Measurements from ENCODE around the gene ACTL10. TPM values are rescaled to one million over a fixed set of nuclear protein-coding genes. Genes with fewer than 3 reads are reported as not detected.

Gene ACTL10
- polyA plus RNA-seq, 1 experiment: 0.67 TPM

DNA sequence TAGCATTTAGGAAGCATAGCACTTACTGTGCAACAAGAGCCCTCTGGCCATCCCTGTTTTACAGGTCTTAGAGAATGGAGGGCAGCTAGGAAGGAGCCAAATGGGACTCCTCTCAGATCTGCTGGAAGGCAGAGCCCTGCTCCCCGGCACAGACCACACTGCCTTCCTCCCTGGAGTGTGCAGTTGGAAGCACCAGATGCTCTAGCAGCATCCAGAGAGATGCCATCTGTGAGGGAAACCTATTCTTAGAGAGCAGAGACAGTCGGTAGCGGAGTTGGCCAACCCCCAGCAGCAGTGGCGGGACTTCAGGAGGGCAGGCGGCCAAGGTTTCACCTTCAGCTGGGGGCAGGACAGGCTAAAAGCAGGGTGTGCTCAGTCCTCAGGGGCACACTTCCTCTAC lies 36.1 kb downstream of the ACTL10 start:
- Histone ChIP-seq H3K36me3 (ENCODE audit: control insufficient read depth, insufficient read depth, low read length) (peaks cover 1% of the 10 kb centered on the region; the same call in 1 of the 2 replicates), H3K4me3 (ENCODE audit: low read depth, low read length) (no peak overlapping the region), H3K27me3 (ENCODE audit: control insufficient read depth, insufficient read depth, low read length) (no peaks in the 10 kb centered on the region)
- ChIA-PET POLR2A (no interaction called here), CTCF (no interaction called here)
- TF ChIP-seq, protein P1, sequence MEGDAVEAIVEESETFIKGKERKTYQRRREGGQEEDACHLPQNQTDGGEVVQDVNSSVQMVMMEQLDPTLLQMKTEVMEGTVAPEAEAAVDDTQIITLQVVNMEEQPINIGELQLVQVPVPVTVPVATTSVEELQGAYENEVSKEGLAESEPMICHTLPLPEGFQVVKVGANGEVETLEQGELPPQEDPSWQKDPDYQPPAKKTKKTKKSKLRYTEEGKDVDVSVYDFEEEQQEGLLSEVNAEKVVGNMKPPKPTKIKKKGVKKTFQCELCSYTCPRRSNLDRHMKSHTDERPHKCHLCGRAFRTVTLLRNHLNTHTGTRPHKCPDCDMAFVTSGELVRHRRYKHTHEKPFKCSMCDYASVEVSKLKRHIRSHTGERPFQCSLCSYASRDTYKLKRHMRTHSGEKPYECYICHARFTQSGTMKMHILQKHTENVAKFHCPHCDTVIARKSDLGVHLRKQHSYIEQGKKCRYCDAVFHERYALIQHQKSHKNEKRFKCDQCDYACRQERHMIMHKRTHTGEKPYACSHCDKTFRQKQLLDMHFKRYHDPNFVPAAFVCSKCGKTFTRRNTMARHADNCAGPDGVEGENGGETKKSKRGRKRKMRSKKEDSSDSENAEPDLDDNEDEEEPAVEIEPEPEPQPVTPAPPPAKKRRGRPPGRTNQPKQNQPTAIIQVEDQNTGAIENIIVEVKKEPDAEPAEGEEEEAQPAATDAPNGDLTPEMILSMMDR (IDR thresholded peaks at IDR 0.05; ENCODE audit: insufficient read depth, low read depth, low read length): no peak
- DNase-seq (ENCODE audit: low read depth): no peak

DNA sequence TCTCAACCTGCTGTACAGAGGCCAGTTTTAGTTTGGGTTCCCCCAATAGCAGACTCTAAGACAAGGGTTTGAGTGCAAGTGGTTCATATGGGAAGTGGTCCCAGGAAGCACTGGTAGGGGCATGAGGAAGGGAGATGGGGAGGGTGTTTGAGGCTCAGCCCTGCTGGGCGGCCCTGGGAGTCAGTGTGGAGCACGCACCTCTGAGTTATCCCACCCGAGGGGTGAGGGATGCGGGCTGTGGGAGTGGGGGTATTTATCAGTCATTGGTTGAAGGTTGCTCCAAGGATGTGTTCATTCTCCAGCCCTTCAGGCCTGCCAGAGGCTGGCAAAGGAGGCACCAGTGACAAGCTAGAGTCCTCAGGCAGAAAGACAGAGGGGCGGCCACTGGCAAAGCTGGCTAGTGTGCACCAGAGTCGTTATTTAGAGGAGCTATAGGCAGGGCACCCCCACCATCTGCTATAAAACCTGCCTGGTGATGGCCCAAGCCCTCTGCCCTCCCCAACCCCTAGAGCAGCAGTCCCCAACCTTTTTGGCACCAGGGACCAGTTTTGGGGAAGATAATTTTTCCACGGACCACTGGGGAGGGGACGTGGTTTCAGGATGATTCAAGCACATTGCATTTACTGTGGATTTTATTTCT lies 36.9 kb downstream of the ACTL10 start:
- H3K27me3 ChIP-seq (ENCODE audit: control insufficient read depth, insufficient read depth, low read length): no peaks in the 10 kb centered on the region
- ChIA-PET CTCF (no interaction called here), POLR2A (no interaction called here)
- peaks cover 1% of the 10 kb centered on the region; the same call in 1 of the 2 replicates for H3K36me3 ChIP-seq (ENCODE audit: control insufficient read depth, insufficient read depth, low read length)
- no peak overlapping the region for H3K4me3 ChIP-seq (ENCODE audit: low read depth, low read length)
- TF ChIP-seq, protein P1 (IDR thresholded peaks at IDR 0.05; ENCODE audit: insufficient read depth, low read depth, low read length): no peak
- no peak for DNase-seq (ENCODE audit: low read depth)

DNA sequence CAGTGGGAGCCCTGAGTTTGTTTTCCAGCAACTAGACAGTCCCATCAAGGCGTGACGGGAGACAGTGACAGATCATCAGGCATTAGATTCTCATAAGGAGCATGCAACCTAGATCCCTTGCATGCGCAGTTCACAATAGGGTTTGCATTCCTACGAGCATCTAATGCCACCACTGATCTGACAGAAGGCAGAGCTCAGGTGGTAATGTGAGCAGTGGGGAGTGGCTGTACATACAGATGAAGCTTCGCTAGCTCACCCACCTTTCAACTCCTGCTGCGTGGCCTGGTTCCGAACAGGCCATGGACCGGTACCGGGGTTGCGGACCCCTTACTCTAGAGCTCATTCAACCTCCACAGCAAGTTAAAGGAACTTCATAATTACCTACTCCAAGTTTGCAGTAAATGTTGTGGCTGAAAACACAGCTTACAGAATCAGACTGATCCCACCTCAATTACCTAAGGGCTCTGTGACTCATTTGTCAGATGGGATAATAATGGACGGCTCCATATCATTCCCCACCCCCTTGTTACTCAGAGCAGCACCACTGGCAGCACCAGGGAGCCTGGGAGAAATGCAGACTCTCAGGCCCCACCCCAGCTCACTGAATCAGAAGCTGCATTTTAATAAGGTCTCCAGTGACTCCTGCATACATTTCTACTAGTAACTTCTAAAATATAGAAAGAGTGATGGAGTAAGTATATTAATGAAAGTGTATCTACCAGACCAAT lies 37.6 kb downstream of the ACTL10 start:
- H3K4me3 ChIP-seq (ENCODE audit: low read depth, low read length): no peak overlapping the region
- CTCF ChIA-PET: no interaction called here
- no peak for DNase-seq (ENCODE audit: low read depth)
- H3K36me3 ChIP-seq (ENCODE audit: control insufficient read depth, insufficient read depth, low read length): peaks cover 1% of the 10 kb centered on the region; the same call in 1 of the 2 replicates
- no peaks in the 10 kb centered on the region for H3K27me3 ChIP-seq (ENCODE audit: control insufficient read depth, insufficient read depth, low read length)
- TF ChIP-seq, protein P1 (IDR thresholded peaks at IDR 0.05; ENCODE audit: insufficient read depth, low read depth, low read length): no peak
- POLR2A ChIA-PET: no interaction called here

DNA sequence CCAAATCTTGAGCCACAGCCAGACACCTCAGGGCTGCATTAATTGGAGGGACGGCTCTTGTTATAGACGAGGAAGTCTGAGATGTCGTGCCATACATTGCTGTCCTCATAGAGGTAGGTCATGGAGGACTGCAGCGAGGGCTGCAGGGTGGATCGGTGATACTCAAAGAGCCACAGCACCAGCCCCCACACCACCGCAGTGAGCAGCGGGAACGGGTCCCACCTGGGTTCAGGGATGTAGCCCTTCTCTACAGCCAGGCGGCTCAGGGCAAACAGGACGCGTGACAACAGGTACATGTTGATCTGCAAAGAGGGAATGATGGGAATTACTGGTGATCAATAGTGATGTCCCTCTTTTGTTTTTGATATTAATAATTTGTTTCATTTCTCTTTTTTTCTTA lies 40.9 kb downstream of the ACTL10 start:
- Histone ChIP-seq H3K36me3 (ENCODE audit: control insufficient read depth, insufficient read depth, low read length) (peaks cover 3% of the 10 kb centered on the region; the same call in 1 of the 2 replicates), H3K4me3 (ENCODE audit: low read depth, low read length) (no peak overlapping the region), H3K27me3 (ENCODE audit: control insufficient read depth, insufficient read depth, low read length) (no peaks in the 10 kb centered on the region)
- CTCF ChIA-PET: interaction anchor here (0.8 kb wide), 1 partner anchor 25 kb away, joined by 3 read pairs; no protein-coding TSS in a partner anchor
- TF ChIP-seq, protein P1 (IDR thresholded peaks at IDR 0.05; ENCODE audit: insufficient read depth, low read depth, low read length): no peak
- DNase-seq (ENCODE audit: low read depth): no peak
- POLR2A ChIA-PET: interaction anchor here (0.6 kb wide), 1 partner anchor 370 kb away, joined by 8 read pairs; no protein-coding TSS in a partner anchor

DNA sequence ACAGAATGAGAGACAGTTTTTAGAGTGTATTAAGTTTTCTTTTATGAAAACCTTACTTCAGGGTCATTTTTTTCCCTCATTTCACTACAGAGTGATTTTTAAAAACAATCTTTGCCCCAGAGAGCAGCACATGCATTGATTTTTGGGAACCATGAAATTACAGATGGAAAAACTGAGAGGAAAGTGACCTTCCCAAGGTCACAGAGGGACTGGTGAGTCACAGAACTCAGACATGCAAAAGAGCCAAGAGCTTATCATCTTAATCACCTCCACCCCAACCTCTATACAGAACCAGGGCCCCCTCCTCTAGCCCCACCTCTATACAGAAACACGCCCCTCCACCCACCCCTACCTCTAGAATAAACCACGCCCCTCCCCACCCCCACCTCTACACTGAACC lies 42.7 kb downstream of the ACTL10 start:
- no peaks in the 10 kb centered on the region for H3K27me3 ChIP-seq (ENCODE audit: control insufficient read depth, insufficient read depth, low read length)
- no peak for DNase-seq (ENCODE audit: low read depth)
- CTCF ChIA-PET: no interaction called here
- TF ChIP-seq, protein P1 (IDR thresholded peaks at IDR 0.05; ENCODE audit: insufficient read depth, low read depth, low read length): no peak
- POLR2A ChIA-PET: no interaction called here
- H3K36me3 ChIP-seq (ENCODE audit: control insufficient read depth, insufficient read depth, low read length): peaks cover 5% of the 10 kb centered on the region
- H3K4me3 ChIP-seq (ENCODE audit: low read depth, low read length): no peak overlapping the region
